Activated CD4-positive, alpha-beta T cell treated with anti-CD3 and anti-CD28 coated beads, Interleukin-2, amount 10 ng/mL, durations not matched to agents 24 days and 14 days (primary cell): ENCODE results near the gene ULK4. TPM values are rescaled to one million over a fixed set of nuclear protein-coding genes. Genes with fewer than 3 reads are reported as not detected.
"Not testable (repeated sequence)": the region's sequence is repeated elsewhere in the genome, so short reads cannot be mapped to it uniquely, and the experiment has no call there.

Experiments used
- DNase-seq: peaks from one replicate; pipeline ENCODE4 v3.0.0; 2022
- H3K27ac Mint-ChIP-seq: one replicate; pipeline ENCODE4 v1.8.0; 2022; ENCODE audit warnings: mild to moderate bottlenecking, mixed read lengths
- H3K27me3 Mint-ChIP-seq: one replicate; pipeline ENCODE4 v1.8.0; 2022; ENCODE audit warnings: mixed read lengths
- H3K36me3 Mint-ChIP-seq: one replicate; pipeline ENCODE4 v1.8.0; 2022; ENCODE audit warnings: low read depth, mild to moderate bottlenecking, mixed read lengths
- H3K4me1 Mint-ChIP-seq: one replicate; pipeline ENCODE4 v1.8.0; 2021; ENCODE audit warnings: mixed read lengths
- H3K4me3 Mint-ChIP-seq: one replicate; pipeline ENCODE4 v1.8.0; 2022; ENCODE audit warnings: mild to moderate bottlenecking, moderate library complexity, mixed read lengths
- H3K9me3 Mint-ChIP-seq: one replicate; pipeline ENCODE4 v1.8.0; 2021; ENCODE audit warnings: mixed read lengths
- intact Hi-C: fragments of 100-400 bp; cut with micrococcal nuclease; formaldehyde crosslinking; loops from one replicate; pipeline ENCODE4 v1.15.1; 2023
- total RNA-seq: library from RNA; stranded (reverse); gene quantifications from 2 replicates; pipeline ENCODE4 v1.2.3, GENCODE V29; 2022

Gene ULK4
- total RNA-seq, 1 donor from 2014 or later, result 10.2 TPM

DNA sequence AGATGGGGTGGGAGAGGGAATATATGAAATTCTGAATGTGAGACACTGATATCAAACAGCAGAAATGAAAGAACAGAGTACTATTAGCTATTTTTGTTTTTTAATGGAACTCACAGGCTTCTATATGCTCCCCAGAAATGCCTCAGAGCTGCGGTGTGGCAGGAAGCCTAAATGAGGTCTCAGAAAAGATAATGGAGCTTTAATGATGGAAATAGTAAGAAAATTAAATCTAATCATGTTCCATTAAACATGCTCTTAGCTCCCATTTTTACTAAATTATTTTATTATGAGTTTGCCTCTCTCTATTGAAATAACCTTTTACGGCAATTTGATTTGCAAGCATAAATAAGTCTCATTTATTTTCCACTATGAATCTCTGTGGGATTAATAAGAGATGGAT is 378.9 kb downstream of the ULK4 start:
- no peaks in the 10 kb centered on the region for H3K9me3 Mint-ChIP-seq
- no peak overlapping the region for H3K27ac Mint-ChIP-seq
- no peaks in the 10 kb centered on the region for H3K27me3 Mint-ChIP-seq
- DNase-seq, result no peak
- no peaks in the 10 kb centered on the region for H3K36me3 Mint-ChIP-seq
- H3K4me3 Mint-ChIP-seq, result no peak overlapping the region
- intact Hi-C loops, result no loop called here
- H3K4me1 Mint-ChIP-seq, result no peaks in the 10 kb centered on the region

DNA sequence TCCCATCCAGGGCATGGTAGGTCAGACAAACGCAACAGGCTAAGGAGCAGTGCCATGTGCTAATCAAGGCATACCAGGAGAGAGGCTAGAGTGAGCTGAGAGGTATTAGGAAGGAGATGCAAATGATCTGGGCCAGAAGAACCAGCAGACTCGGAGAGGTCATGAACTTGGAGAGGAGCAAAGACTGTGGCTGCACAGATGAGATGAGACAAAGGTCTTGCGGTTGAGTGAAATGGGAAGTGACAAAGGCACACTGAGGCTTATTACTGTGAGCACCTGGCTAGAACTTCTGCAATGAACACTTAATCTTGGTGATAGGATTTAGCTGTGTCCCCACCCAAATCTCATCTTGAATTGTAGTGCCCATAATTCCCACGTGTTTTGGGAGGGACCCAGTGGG is 380.2 kb downstream of the ULK4 start:
- Mint-ChIP-seq H3K4me1 (no peaks in the 10 kb centered on the region), H3K27ac (no peak overlapping the region)

DNA sequence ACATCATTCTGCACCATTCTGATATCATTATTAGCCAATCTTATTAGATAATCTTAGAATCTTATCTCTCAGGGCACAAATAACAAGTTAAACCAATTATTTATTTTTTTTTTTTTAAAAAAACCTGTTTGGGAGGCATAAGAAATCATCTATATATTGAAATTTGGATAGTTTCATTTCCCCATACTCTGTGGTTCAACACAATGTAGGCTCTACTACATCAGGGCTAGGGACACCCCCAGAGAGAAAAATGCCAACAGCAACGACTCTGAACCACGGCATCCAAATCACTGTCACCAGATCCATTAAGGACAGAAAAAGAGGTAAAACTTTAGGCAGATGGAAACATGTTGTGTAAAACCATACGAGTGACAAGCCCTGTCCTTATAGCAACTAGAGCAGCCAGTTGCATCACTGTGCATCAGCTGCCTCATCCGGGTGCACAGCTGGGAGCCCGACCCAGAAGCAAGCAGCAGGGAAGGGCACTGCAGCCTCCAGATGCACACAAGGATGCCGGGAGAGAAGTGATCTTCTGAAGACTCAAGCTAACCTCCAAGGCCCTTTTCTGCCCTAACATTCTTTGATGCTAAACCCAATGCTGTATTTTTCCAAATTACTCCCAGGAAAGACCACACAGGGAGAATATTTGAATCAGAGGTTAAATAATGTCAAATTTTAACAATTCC is 381.5 kb downstream of the ULK4 start:
- intact Hi-C loops, result no loop called here
- no peak overlapping the region for H3K27ac Mint-ChIP-seq
- no peaks in the 10 kb centered on the region for H3K36me3 Mint-ChIP-seq
- H3K4me3 Mint-ChIP-seq, result no peak overlapping the region
- no peaks in the 10 kb centered on the region for H3K27me3 Mint-ChIP-seq
- no peaks in the 10 kb centered on the region for H3K4me1 Mint-ChIP-seq
- no peaks in the 10 kb centered on the region for H3K9me3 Mint-ChIP-seq
- DNase-seq, result no peak

More for the DNA sequence above, 380.2 kb downstream of the ULK4 start:
- Mint-ChIP-seq H3K27me3 (no peaks in the 10 kb centered on the region), H3K36me3 (no peaks in the 10 kb centered on the region), H3K9me3 (no peaks in the 10 kb centered on the region), H3K4me3 (no peak overlapping the region)
- DNase-seq, result no peak
- intact Hi-C loops, result no loop called here

- intact Hi-C loops, result no loop called here
- Mint-ChIP-seq H3K27ac (no peak overlapping the region), H3K4me3 (no peak overlapping the region), H3K4me1 (no peaks in the 10 kb centered on the region), H3K36me3 (no peaks in the 10 kb centered on the region), H3K9me3 (no peaks in the 10 kb centered on the region), H3K27me3 (no peaks in the 10 kb centered on the region)
- no peak for DNase-seq
Measured at GRCh38 chr3:41579861-41580260, 382.0 kb downstream of the ULK4 start.

GRCh38 chr3:41578798-41579197 is 383.1 kb downstream of the ULK4 start:
- no peaks in the 10 kb centered on the region for H3K4me1 Mint-ChIP-seq
- intact Hi-C loops, result no loop called here
- DNase-seq, result no peak
- no peaks in the 10 kb centered on the region for H3K27me3 Mint-ChIP-seq
- H3K4me3 Mint-ChIP-seq, result no peak overlapping the region
- no peak overlapping the region for H3K27ac Mint-ChIP-seq
- H3K9me3 Mint-ChIP-seq, result no peaks in the 10 kb centered on the region
- no peaks in the 10 kb centered on the region for H3K36me3 Mint-ChIP-seq

DNA sequence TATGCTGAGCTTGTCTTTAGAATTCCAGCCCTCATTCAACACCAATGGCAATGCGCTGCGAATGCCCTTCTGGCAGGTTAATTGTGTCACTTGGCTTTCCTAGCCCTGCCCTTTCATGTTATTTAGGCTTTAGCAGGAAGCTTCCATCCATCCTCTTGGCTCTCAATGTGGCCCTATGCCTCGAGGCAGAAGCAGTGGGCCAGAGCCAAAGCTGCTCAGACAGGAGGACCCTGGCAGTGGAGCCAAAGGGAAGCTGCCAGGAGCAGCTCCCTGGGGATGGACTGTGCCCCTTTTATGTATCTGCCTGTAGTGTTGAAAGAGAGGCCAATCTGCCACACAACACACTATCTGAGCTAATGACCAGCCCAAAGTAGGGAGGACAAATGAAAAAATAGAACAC is 386.2 kb downstream of the ULK4 start:
- H3K27me3 Mint-ChIP-seq, result no peaks in the 10 kb centered on the region
- H3K4me3 Mint-ChIP-seq, result no peak overlapping the region
- no peak overlapping the region for H3K27ac Mint-ChIP-seq
- intact Hi-C loops, result no loop called here
- no peaks in the 10 kb centered on the region for H3K36me3 Mint-ChIP-seq
- H3K4me1 Mint-ChIP-seq, result no peaks in the 10 kb centered on the region
- H3K9me3 Mint-ChIP-seq, result no peaks in the 10 kb centered on the region
- no peak for DNase-seq

- intact Hi-C loops, result no loop called here
- H3K9me3 Mint-ChIP-seq, result no peaks in the 10 kb centered on the region
- no peaks in the 10 kb centered on the region for H3K36me3 Mint-ChIP-seq
- no peak overlapping the region for H3K4me3 Mint-ChIP-seq
- H3K27me3 Mint-ChIP-seq, result no peaks in the 10 kb centered on the region
- no peaks in the 10 kb centered on the region for H3K4me1 Mint-ChIP-seq
- DNase-seq, result no peak
- no peak overlapping the region for H3K27ac Mint-ChIP-seq
Measured at GRCh38 chr3:41574900-41575299, 387.0 kb downstream of the ULK4 start.

- no peaks in the 10 kb centered on the region for H3K27me3 Mint-ChIP-seq
- DNase-seq, result no peak
- no peaks in the 10 kb centered on the region for H3K4me1 Mint-ChIP-seq
- no peak overlapping the region for H3K27ac Mint-ChIP-seq
- no peaks in the 10 kb centered on the region for H3K9me3 Mint-ChIP-seq
- intact Hi-C loops, result no loop called here
- no peak overlapping the region for H3K4me3 Mint-ChIP-seq
- no peaks in the 10 kb centered on the region for H3K36me3 Mint-ChIP-seq
Measured at GRCh38 chr3:41573591-41573990, 388.3 kb downstream of the ULK4 start.

DNA sequence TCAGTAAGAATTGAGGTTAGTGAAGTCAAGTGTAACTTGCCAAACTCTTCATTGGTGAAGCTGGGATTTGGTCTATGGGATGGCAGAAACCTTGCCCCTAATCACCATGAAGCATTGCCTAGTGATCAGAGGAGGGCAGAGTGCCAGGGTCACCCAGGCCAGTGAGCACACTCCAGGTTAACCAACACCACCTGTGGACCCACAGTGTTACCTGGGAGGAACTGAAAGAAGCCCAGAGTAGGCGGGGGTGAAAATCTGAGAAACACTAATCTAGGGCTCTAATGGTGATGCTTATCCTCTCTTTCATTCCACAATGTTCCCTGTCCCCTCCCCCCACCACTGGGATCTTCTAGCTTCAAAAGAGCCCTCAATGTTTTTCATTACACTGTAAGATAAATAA is 389.8 kb downstream of the ULK4 start:
- Mint-ChIP-seq H3K4me3 (no peak overlapping the region), H3K27ac (no peak overlapping the region), H3K36me3 (no peaks in the 10 kb centered on the region), H3K9me3 (no peaks in the 10 kb centered on the region), H3K4me1 (no peaks in the 10 kb centered on the region), H3K27me3 (no peaks in the 10 kb centered on the region)
- no peak for DNase-seq
- intact Hi-C loops, result no loop called here

- DNase-seq, result no peak
- H3K9me3 Mint-ChIP-seq, result peaks cover 4% of the 10 kb centered on the region
- H3K4me1 Mint-ChIP-seq, result no peaks in the 10 kb centered on the region
- no peaks in the 10 kb centered on the region for H3K27me3 Mint-ChIP-seq
- no peak overlapping the region for H3K27ac Mint-ChIP-seq
- no peak overlapping the region for H3K4me3 Mint-ChIP-seq
- intact Hi-C loops, result no loop called here
- no peaks in the 10 kb centered on the region for H3K36me3 Mint-ChIP-seq
Measured at GRCh38 chr3:41569632-41570305, 392.1 kb downstream of the ULK4 start.

DNA sequence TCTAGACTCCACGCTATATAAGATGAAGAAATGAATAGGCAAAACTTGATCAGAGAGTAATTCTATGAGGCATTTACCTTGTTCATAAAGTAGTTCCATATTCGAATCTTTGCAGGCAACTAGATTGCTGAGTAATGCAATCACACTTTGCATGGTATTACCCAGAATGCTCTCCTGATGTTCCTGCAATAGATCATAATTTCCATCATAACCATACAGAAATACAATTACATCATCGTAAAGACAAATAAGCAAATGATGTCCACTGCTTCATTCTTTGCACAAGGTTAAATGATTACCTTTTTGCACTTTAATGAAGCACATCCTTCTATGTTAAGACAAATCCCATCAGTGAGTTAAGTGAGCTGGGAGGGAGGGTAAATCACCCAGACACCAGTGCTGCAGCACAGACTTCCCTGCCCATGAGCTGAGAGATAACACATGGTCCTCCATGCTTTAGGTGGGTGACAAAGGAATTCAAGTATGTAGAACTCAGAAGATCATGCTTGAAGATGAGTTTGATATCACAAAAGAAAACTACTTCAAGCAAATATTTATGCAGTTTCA is 395.9 kb downstream of the ULK4 start:
- Mint-ChIP-seq H3K27ac (no peak overlapping the region), H3K36me3 (no peaks in the 10 kb centered on the region), H3K27me3 (no peaks in the 10 kb centered on the region), H3K9me3 (peaks cover 14% of the 10 kb centered on the region), H3K4me1 (no peaks in the 10 kb centered on the region), H3K4me3 (no peak overlapping the region)
- DNase-seq, result no peak
- intact Hi-C loops, result no loop called here

- Mint-ChIP-seq H3K9me3 (peaks cover 14% of the 10 kb centered on the region), H3K27me3 (no peaks in the 10 kb centered on the region), H3K4me1 (no peaks in the 10 kb centered on the region), H3K36me3 (no peaks in the 10 kb centered on the region), H3K27ac (no peak overlapping the region), H3K4me3 (no peak overlapping the region)
- intact Hi-C loops, result no loop called here
- no peak for DNase-seq
Measured at GRCh38 chr3:41565003-41565402, 396.9 kb downstream of the ULK4 start.

DNA sequence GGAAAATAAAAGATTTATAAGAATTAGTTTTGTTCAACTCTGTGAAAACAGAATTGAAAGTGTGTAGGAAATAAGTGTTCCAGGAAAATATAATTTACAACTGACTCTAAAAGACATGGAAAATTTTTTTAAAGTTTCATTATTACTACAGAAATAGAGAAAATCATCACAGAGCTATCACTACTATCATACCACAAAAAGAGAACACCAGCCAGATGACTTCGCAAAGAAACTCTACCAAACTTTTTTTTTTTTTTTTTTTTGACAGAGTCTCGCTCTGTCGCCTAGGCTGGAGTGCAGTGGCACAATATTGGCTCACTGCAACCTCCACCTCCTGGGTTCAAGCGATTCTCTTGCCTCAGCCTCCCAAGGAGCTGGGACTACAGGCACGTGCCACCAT is 405.7 kb downstream of the ULK4 start:
- H3K4me1 Mint-ChIP-seq, H3K36me3 Mint-ChIP-seq, H3K4me3 Mint-ChIP-seq, H3K27me3 Mint-ChIP-seq, H3K27ac Mint-ChIP-seq, DNase-seq: not testable (repeated sequence)
- intact Hi-C loops, result loop anchor here (2.0 kb wide), 1 partner anchor 53 kb away; no protein-coding TSS in a partner anchor
- peaks cover 18% of the 10 kb centered on the region for H3K9me3 Mint-ChIP-seq

GRCh38 chr3:41532976-41533375 is 428.9 kb downstream of the ULK4 start:
- no peaks in the 10 kb centered on the region for H3K4me1 Mint-ChIP-seq
- no peaks in the 10 kb centered on the region for H3K27me3 Mint-ChIP-seq
- no peak overlapping the region for H3K4me3 Mint-ChIP-seq
- H3K36me3 Mint-ChIP-seq, result no peaks in the 10 kb centered on the region
- no peak for DNase-seq
- H3K27ac Mint-ChIP-seq, result no peak overlapping the region
- intact Hi-C loops, result no loop called here
- no peaks in the 10 kb centered on the region for H3K9me3 Mint-ChIP-seq
